Coronary artery (tissue), 2 donors: Measurements from ENCODE around the gene ZDHHC11B.
A peak's percentile ranks its signal among the peaks of the same experiment; 100 is the strongest.
"Not testable (repeated sequence)": the region's sequence is repeated elsewhere in the genome, so short reads cannot be mapped to it uniquely, and the experiment has no call there.

ENCODE experiments used
- DNase-seq: peaks from one replicate; pipeline ENCODE4 v3.0.0-alpha.2; 2017; ENCODE audit warnings: low spot score
- H3K27ac ChIP-seq, 2 donors: fragments of 200-600 bp; sonication (generic); one replicate each; pipeline ENCODE4 v1.5.1; 2016 to 2019
- H3K4me3 ChIP-seq: fragments of 200-600 bp; sonication (generic); 2 replicates; pipeline ENCODE4 v1.5.1; 2016; ENCODE audit warnings: mild to moderate bottlenecking, moderate library complexity
- TF ChIP-seq, protein P1 (sequence below): fragments of 200-600 bp; sonication (generic); IDR thresholded peaks from one replicate; pipeline ENCODE4 v1.5.1; 2019; ENCODE audit warnings: antibody characterized with exemption

The ZDHHC11B gene

DNA sequence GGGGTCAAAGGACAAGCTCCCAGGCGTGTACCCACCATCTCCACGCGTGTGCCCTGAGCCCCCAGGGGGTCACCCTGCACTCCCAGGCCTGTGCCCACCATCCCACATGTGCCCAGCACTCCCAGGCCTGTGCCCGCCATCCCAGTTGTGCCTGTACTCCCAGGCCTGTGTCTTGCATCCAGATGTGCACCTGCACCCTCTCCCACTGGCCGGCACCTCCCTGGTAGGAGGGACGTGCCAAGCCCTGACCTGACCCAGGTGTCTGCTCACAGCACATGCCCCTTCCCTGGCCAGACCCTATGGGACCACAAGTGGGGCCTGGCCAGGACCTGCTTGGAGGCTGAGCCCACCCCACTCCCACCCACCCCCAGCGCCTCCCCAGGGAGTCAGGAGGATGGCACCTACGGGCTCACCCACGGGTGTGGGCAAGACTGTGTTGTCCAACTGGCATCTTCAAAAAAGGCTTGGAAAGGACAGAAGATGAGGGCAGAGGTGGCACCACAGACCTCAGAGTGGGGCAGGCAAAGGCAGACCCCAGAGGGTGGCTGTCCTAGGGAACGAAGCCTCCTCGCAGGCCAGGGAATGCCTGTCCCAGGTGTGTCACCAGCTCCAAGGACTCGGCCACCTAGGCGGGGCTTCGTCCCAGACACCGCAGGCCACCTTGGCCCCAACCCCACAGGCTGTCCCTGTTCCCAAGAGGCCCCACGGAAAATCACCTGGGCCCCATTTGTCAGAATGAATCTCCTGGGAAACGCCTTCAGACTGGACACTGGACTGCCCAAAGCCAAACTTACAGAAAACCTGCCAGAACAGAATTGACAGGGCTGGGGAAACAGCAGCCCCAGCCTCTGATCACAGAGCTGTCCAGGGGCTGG is 103.0 kb downstream of the ZDHHC11B start:
- not testable (repeated sequence) for H3K27ac ChIP-seq, H3K4me3 ChIP-seq
- DNase-seq: peak; percentile 58

DNA sequence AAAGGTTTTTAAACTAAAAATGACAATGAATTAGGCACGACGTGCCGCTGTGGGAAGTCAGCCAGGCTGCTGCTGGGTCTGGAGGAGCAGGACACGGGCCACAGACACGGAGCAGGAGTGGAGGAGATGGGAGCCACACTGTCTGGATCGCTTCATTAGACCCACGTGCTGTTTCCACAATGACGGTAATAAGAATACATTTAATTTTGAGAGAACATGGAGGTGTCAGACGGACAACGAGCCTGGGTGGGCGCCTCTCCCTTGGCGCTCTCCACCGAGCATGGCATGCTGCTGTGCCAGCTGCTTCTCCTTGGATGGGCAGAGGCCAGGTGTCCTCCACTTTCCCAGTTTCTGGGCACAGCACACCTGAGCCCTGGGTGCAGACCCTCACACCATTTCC is 103.7 kb downstream of the ZDHHC11B start:
- H3K27ac ChIP-seq, H3K4me3 ChIP-seq: not testable (repeated sequence)
- peak; percentile 54 for DNase-seq

DNA sequence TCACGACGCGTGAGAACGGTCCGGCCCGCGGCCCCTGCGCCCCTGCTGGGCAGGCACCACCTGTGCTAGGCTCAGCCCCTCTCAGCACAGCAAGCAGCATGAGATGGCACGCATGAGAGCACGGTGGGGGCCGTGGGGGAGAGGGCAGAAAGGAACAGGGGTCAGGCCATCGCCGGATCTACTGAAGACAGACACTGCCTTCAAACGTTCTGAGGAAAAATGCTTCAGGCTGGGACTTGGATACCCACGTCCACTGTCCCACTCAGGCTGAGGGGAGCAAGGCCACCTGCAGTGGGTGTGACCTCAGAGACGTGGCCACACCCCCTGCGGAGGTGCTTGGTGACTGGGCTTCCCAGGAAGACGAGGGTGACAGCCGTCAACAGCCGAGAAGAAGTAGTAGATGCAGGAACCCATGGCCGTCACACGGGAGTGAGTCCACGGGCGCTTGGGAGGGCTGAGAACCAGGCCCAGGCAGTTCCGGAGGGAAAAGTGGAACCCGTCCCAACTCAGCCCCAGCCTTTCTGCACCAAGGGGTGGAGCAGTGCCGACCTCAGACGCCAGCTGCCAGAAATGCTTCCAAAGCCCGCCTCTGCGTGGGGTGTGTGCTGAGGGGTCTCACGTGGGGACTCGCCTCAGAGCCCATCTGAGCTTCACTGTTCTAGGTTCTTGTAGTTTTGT is 104.3 kb downstream of the ZDHHC11B start:
- peak; percentile 16 for DNase-seq

DNA sequence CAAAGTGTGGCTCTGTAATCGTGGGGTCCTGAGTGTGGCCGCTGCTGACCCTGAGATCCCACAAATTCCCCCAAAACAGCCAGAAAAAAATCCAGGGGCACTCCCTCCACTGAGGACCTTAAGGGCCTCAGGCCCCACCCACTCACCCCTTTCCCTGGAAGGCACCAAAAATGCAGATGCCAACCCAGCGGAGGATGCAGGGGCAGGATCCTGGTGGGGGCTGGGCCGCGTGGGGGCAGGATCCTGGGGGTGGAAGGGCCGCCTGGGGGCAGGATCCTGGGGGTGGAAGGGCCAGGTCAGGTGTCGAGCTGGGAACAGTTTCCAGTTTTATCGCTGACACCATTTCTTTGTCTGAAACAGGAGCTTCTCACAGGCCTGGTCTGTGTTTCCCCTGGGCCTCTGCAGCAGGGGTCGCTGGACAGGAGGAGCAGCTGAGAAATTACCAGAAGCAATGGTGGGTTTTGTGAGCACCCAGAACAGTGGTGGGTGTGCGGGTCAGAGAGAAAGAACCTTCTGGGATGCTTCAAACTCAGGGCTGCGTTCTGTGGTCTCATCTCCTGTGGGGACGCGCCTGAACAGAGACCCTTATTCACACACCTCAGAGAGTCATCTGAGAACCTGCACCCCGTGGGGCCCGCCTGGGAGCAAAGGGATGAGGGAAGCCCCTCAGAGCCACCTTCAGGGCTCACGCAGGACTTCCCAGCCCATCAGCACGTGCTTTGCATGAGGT is 105.2 kb downstream of the ZDHHC11B start:
- DNase-seq: peak; percentile 62
- not testable (repeated sequence) for H3K27ac ChIP-seq, H3K4me3 ChIP-seq

More for the DNA sequence above, 104.3 kb downstream of the ZDHHC11B start:
- H3K4me3 ChIP-seq, H3K27ac ChIP-seq: not testable (repeated sequence)

DNA sequence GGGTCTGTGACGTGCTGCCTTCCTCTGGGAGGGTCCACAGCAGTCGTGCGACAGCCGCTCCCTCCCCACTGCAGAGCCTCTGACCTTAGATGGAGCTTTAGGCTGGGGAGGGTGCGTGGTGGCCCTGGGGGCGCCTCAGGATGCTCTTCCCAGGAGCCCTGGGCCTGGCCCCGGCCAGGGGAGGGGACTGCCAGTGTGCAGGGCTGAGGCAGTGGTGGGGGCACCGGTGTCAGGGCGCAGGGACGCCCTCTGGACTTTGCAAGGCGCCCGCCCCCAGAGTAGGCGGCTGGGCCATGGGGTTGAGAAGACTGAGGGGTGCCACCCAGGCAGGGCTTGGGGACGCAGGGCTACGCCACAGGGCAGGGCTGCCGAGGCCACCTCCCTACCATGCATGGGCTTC is 106.0 kb downstream of the ZDHHC11B start:
- peak; percentile 38 for DNase-seq
- H3K4me3 ChIP-seq, H3K27ac ChIP-seq: not testable (repeated sequence)

DNA sequence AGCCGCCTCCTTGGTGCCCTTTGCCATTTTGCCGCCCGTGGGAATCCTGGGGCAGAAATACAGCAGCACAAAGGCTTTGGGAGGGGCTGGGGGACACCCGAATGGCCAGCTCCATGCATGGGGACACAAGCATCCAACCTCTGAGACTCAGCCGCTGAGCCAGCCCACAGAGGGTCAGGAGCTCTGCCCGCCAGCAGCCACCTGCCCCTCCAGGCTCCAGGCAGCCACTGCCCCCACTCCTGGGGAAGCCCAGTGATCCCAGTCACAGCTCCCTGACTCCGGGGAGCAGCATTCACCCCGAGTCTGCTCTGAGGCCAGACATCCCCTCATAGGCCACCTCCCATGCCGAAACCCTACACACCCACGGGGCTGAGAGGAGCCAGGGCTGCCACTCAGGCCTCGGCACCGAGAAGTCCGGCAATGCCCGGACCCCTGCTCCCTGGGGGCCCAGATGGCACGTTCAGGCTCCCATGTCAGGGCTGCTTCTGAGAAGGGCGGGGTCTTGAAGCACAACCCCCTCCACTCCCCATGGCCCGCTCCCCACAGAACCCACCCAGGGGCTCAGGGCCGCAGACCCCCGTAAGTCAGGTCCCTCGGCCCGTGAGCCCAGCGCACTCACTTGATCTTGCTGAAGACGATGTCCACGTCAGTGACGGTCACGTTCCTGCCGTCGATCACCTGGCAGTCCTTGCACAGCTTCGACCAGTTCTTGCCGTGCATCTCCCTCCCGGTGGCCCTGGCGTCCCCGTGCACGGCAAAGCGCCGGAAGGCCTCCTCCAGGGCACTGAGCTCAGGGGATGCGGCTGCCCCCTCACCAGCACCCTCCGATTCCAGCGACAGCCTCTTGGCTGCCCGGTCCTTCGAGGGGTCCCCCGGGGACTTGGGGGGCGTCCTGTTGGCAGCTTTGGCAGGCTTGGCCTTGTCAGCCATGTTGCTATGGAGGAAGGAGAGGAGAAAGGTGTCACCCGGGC is 107.1 kb downstream of the ZDHHC11B start:
- DNase-seq: peak; percentile 56
- no peak overlapping the region for H3K4me3 ChIP-seq
- TF ChIP-seq, protein P1, sequence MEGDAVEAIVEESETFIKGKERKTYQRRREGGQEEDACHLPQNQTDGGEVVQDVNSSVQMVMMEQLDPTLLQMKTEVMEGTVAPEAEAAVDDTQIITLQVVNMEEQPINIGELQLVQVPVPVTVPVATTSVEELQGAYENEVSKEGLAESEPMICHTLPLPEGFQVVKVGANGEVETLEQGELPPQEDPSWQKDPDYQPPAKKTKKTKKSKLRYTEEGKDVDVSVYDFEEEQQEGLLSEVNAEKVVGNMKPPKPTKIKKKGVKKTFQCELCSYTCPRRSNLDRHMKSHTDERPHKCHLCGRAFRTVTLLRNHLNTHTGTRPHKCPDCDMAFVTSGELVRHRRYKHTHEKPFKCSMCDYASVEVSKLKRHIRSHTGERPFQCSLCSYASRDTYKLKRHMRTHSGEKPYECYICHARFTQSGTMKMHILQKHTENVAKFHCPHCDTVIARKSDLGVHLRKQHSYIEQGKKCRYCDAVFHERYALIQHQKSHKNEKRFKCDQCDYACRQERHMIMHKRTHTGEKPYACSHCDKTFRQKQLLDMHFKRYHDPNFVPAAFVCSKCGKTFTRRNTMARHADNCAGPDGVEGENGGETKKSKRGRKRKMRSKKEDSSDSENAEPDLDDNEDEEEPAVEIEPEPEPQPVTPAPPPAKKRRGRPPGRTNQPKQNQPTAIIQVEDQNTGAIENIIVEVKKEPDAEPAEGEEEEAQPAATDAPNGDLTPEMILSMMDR: no peak
- H3K27ac ChIP-seq: no peak overlapping the region

DNA sequence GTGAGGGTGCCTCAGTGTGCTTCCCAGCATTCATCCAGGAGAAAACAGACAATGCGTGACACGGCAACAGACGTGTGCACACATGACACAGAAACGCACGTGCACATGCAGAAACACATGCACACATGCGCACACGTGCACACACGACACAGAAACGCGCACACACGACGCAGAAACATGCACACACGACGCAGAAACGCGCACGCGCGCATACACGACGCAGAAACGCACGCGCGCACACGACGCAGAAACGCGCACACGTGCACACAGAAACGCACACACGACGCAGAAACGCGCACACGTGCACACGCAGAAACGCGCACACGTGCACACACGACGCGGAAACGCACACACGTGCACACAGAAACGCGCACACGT is 107.8 kb downstream of the ZDHHC11B start:
- Histone ChIP-seq H3K27ac (no peak overlapping the region), H3K4me3 (no peak overlapping the region)
- peak; percentile 4 for DNase-seq
- TF ChIP-seq, protein P1: no peak

DNA sequence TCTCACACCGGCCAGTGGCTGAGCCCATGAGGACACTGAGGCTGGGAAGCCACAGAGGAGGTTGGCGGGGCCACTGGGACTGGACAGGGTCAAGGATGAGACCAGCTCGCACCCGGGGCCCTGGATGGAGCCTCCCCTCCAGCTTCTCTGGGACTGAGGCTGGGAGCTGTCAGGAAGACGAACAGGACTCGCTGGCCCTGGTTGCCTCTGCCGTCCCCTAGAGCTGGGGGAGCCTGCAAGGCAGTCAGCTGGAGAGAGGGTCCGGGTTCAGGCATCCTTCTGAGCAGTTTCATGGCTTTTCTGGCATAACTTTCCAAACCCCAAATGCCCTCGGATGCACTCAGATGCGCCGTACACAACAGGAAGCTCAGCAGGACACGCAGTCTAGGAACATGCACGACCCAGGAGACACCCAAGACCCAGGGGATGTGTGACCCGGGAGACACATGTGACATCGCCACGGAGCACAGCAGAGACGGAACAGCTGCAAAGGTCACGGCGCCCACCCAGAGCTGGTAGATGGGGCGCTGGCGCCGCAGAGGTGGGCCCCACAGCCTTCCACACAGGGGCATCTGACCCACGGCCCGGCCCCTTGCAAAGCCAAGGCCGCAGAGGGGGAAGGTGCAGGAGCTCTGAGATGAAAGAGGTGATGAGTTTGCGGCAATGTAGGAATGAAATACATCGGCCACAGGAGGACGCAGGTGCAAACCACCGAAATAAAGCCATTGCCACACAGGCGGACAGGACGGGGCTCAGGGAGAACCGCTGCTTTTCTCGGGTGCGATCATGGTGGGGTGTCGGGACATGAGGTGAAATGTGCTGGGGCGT is 108.4 kb downstream of the ZDHHC11B start:
- no peak overlapping the region for H3K4me3 ChIP-seq
- DNase-seq: peak; percentile 69
- TF ChIP-seq, protein P1: no peak
- H3K27ac ChIP-seq: no peak overlapping the region
